DND-41 (cell line): Measurements from ENCODE around the gene GJA5.

Source experiments
- ATAC-seq: fragments of 200-7000 bp; cut with Tn5 transposase; 3 replicates; pipeline ENCODE4 v1.9.1; 2021; ENCODE audit warnings: low read depth; ENCODE audit not compliant: insufficient read depth
- DNase-seq: peaks from one replicate; pipeline ENCODE4 v3.0.0-alpha.2; 2020
- H2AFZ ChIP-seq: 2 replicates; pipeline ENCODE4 v1.6.0; 2012; ENCODE audit warnings: low read depth, low read length
- H3K27ac ChIP-seq: 2 replicates; pipeline ENCODE4 v1.5.1; 2012; ENCODE audit warnings: low read length, inconsistent platforms
- H3K27me3 ChIP-seq: fragments of 200-600 bp; sonication (generic); 2 replicates; pipeline ENCODE4 v1.6.0; 2012; ENCODE audit warnings: low read length, mild to moderate bottlenecking, inconsistent platforms; ENCODE audit not compliant: insufficient read depth, poor library complexity
- H3K36me3 ChIP-seq: 2 replicates; pipeline ENCODE4 v1.5.1; 2012; ENCODE audit warnings: low read length, inconsistent platforms; ENCODE audit not compliant: insufficient read depth
- H3K4me1 ChIP-seq: 2 replicates; pipeline ENCODE4 v1.5.1; 2012; ENCODE audit warnings: mild to moderate bottlenecking, low read length; ENCODE audit not compliant: insufficient read depth
- H3K4me2 ChIP-seq: 2 replicates; pipeline ENCODE4 v1.6.0; 2012; ENCODE audit warnings: mild to moderate bottlenecking, moderate library complexity, low read length, inconsistent platforms; ENCODE audit not compliant: insufficient read depth
- H3K4me3 ChIP-seq, 2 experiments: fragments of 200-600 bp in 1 of 2; shearing (Covaris generic) in 1 of 2; 2 replicates each; pipeline ENCODE4 v1.5.1; 2012 to 2016; ENCODE audit warnings: inconsistent platforms in 2 of 2, low read length in 2 of 2, mild to moderate bottlenecking in 2 of 2, low read depth in 1 of 2, moderate library complexity in 1 of 2
- H3K79me2 ChIP-seq: 2 replicates; pipeline ENCODE4 v1.6.0; 2012; ENCODE audit warnings: low read length, inconsistent platforms; ENCODE audit not compliant: insufficient read depth
- H3K9ac ChIP-seq: 2 replicates; pipeline ENCODE4 v1.6.0; 2012; ENCODE audit warnings: low read depth, mild to moderate bottlenecking, inconsistent platforms, low read length, moderate library complexity
- H3K9me3 ChIP-seq: 2 replicates; pipeline ENCODE4 v1.5.1; 2012; ENCODE audit warnings: low read length, moderate library complexity, mild to moderate bottlenecking, inconsistent platforms; ENCODE audit not compliant: insufficient read depth, severe bottlenecking
- H4K20me1 ChIP-seq: 2 replicates; pipeline ENCODE4 v1.6.0; 2012; ENCODE audit warnings: low read length; ENCODE audit not compliant: insufficient read depth
- CTCF ChIP-seq: IDR thresholded peaks from 2 replicates; pipeline ENCODE4 v1.5.1; 2012; ENCODE audit warnings: borderline replicate concordance, low read length, moderate library complexity, mild to moderate bottlenecking; ENCODE audit not compliant: poor library complexity, severe bottlenecking; ENCODE audit errors: extremely low read depth
- EZH2 ChIP-seq: IDR thresholded peaks from 3 replicates; pipeline ENCODE4 v1.6.1; 2012; ENCODE audit warnings: borderline replicate concordance, low read depth, mild to moderate bottlenecking, moderate library complexity, low read length, inconsistent platforms; ENCODE audit not compliant: severe bottlenecking

Gene GJA5

GRCh38 chr1:147760481-147761260 is at the start of gene GJA5:
Gene GJA5, minus strand, starts transcription at chr1:147760602. Its CDS starts 1,364 bp downstream, at chr1:147759238.
- no peaks in the 10 kb centered on the region for H3K9me3 ChIP-seq
- no peak for ATAC-seq
- no peak within 1 kb of the TSS for H3K4me3 ChIP-seq
- no peak within 1 kb of the TSS for H2AFZ ChIP-seq
- H3K9ac ChIP-seq: no peak within 1 kb of the TSS
- peaks cover 10% of the 10 kb centered on the region for H3K27me3 ChIP-seq
- peaks cover 8% of the 10 kb centered on the region; the same call in 1 of the 2 replicates for H3K4me1 ChIP-seq
- DNase-seq: no peak
- no peak for TF ChIP-seq EZH2
- TF ChIP-seq CTCF: no peak
- H3K79me2 ChIP-seq: no peaks in the 10 kb centered on the region
- H3K36me3 ChIP-seq: no peaks in the 10 kb centered on the region
- no peak within 1 kb of the TSS for H3K4me2 ChIP-seq
- H3K27ac ChIP-seq: no peak within 1 kb of the TSS
- no peaks in the 10 kb centered on the region for H4K20me1 ChIP-seq

GRCh38 chr1:147809236-147809635 is 48.8 kb upstream of the GJA5 start:
- Histone ChIP-seq H4K20me1 (no peaks in the 10 kb centered on the region), H3K79me2 (no peaks in the 10 kb centered on the region), H3K4me2 (no peak overlapping the region), H3K9ac (no peak overlapping the region), H3K4me1 (no peaks in the 10 kb centered on the region), H2AFZ (no peak overlapping the region), H3K9me3 (no peaks in the 10 kb centered on the region), H3K36me3 (no peaks in the 10 kb centered on the region), H3K27me3 (no peaks in the 10 kb centered on the region), H3K27ac (no peak overlapping the region), H3K4me3 (no peak overlapping the region)
- DNase-seq (no peak), ATAC-seq (no peak)
- TF ChIP-seq EZH2: no peak
- TF ChIP-seq CTCF: no peak

- Histone ChIP-seq H2AFZ (no peak overlapping the region), H4K20me1 (no peaks in the 10 kb centered on the region), H3K4me1 (no peaks in the 10 kb centered on the region), H3K27me3 (no peaks in the 10 kb centered on the region), H3K27ac (no peak overlapping the region), H3K9ac (no peak overlapping the region), H3K79me2 (no peaks in the 10 kb centered on the region), H3K4me3 (no peak overlapping the region), H3K9me3 (no peaks in the 10 kb centered on the region), H3K36me3 (no peaks in the 10 kb centered on the region), H3K4me2 (no peak overlapping the region)
- no peak for ATAC-seq
- DNase-seq: no peak
- TF ChIP-seq EZH2 (no peak), CTCF (no peak)
Measured at GRCh38 chr1:147808025-147808424, 47.6 kb upstream of the GJA5 start.
